Measurements from ENCODE around the gene SKA3.
"Not testable (repeated sequence)": the region's sequence is repeated elsewhere in the genome, so short reads cannot be mapped to it uniquely, and the experiment has no call there.

SKA3 gene

GRCh38 chr13:21165606-21166005 lies 10.7 kb downstream of the SKA3 start:
- not testable (repeated sequence) for DNase-seq

- DNase-seq, result no peak
Measured at GRCh38 chr13:21164631-21165030, 11.7 kb downstream of the SKA3 start.

- no peak for DNase-seq
Measured at GRCh38 chr13:21152251-21152899, 24.0 kb downstream of the SKA3 start.

GRCh38 chr13:21150013-21150412 lies 26.3 kb downstream of the SKA3 start:
- no peak for DNase-seq

GRCh38 chr13:21149568-21149967 lies 26.8 kb downstream of the SKA3 start:
- no peak for DNase-seq

GRCh38 chr13:21148557-21149258 lies 27.6 kb downstream of the SKA3 start:
- no peak for DNase-seq

GRCh38 chr13:21147827-21148226 lies 28.5 kb downstream of the SKA3 start:
- DNase-seq, result no peak

GRCh38 chr13:21142766-21143165 lies 33.6 kb downstream of the SKA3 start:
- no peak for DNase-seq

GRCh38 chr13:21139374-21139773 lies 37.0 kb downstream of the SKA3 start:
- DNase-seq, result no peak

- no peak for DNase-seq
Measured at GRCh38 chr13:21138561-21138960, 37.8 kb downstream of the SKA3 start.

GRCh38 chr13:21137696-21138095 lies 38.7 kb downstream of the SKA3 start:
- no peak for DNase-seq

- DNase-seq, result not testable (repeated sequence)
Measured at GRCh38 chr13:21135833-21136232, 40.5 kb downstream of the SKA3 start.

GRCh38 chr13:21134475-21134874 lies 41.9 kb downstream of the SKA3 start:
- DNase-seq, result no peak

GRCh38 chr13:21133077-21133476 lies 43.3 kb downstream of the SKA3 start:
- DNase-seq, result no peak

GRCh38 chr13:21130116-21130515 lies 46.2 kb downstream of the SKA3 start:
- DNase-seq, result no peak

GRCh38 chr13:21124852-21125251 lies 51.5 kb downstream of the SKA3 start:
- DNase-seq, result no peak

GRCh38 chr13:21123956-21124355 lies 52.4 kb downstream of the SKA3 start:
- no peak for DNase-seq

GRCh38 chr13:21121616-21122015 lies 54.7 kb downstream of the SKA3 start:
- DNase-seq, result no peak

- DNase-seq, result no peak
Measured at GRCh38 chr13:21120191-21120590, 56.2 kb downstream of the SKA3 start.

GRCh38 chr13:21119526-21119925 lies 56.8 kb downstream of the SKA3 start:
- DNase-seq, result no peak

GRCh38 chr13:21118180-21118579 lies 58.2 kb downstream of the SKA3 start:
- no peak for DNase-seq

- DNase-seq, result no peak
Measured at GRCh38 chr13:21117104-21117809, 59.1 kb downstream of the SKA3 start.

GRCh38 chr13:21116141-21116540 lies 60.2 kb downstream of the SKA3 start:
- no peak for DNase-seq

GRCh38 chr13:21115231-21115630 lies 61.1 kb downstream of the SKA3 start:
- DNase-seq, result no peak

Data from NCI-H187 treated with DMSO at 0.1 percent for 48 hours (cell line).